Stimulated activated CD4-positive, alpha-beta T cell treated with anti-CD3 and anti-CD28 coated beads, Interleukin-4, amount 100 ng/mL, for 1 hour (primary cell): ENCODE data around the gene ELOF1.
"Not testable (repeated sequence)": the region's sequence is repeated elsewhere in the genome, so short reads cannot be mapped to it uniquely, and the experiment has no call there.

ENCODE experiments used
- DNase-seq: peaks from one replicate; pipeline ENCODE4 v3.0.0-alpha.2; 2020

The ELOF1 gene

DNA sequence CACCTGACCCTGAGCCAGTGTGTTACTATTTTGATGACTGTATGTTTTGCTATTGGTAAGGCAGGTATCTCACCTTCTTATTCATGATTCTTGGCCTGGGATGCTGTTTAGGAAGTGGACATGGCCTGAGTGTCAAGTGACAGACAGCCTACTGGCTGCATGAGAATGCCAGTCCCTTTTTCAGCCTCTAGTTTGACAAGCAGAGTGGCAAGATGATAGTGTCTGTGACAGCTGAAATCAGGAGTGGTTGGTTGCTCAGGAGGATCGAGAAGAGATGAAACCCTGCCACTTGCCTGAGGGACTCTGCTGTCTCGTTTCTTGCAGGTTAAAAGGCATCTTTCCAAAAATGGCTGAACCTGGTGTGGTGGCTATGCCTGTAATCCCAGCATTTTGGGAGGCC, 7.1 kb upstream of the ELOF1 start:
- DNase-seq, result no peak

DNA sequence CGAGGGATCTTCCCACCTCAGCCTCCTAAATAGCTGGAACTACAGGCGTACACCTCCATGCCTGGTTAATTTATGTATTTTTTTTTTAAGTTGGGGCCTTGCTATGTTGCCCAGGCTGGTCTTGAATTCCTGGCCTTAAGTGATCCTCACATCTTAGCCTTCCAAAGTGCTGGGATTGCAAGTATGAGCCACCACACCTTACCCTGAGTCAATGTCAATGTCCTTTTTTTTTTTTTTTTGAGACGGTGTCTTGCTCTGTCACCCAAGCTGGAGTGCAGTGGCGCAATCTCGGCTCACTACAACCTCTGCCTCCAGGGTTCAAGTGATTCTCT, 6.6 kb upstream of the ELOF1 start:
- not testable (repeated sequence) for DNase-seq

DNA sequence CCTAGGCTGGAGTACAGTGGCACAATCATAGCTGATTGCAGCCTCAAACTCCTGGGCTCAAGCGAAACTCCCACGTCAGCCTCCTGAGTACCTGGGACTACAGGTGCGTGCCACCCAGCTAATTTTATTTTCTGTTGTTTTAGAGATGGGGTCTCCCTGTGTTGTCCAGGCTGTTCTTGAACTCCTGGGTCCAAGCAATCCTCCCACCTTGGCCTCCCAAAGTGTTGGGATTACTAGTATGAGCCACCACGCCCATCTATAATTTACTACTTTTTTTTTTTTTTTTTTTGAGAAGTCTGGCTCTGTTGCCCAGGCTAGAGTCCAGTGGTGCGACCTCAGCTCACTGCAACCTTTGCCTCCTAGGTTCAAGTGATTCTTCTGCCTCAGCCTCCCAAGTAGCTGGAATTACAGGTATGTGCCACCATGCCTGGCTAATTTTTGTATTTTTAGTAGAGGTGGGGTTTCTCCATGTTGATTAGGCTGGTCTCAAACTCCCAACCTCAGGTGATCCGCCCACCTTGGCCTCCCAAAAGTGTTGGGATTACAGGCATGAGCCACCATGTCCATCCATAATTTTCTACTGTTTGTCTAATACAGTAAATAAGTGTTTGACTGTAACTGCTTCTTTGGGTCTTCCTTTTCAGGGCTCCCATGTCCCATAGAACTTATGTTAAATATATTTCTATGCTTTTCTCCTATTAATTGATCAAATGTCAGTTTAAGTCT, 5.2 kb upstream of the ELOF1 start:
- DNase-seq, result not testable (repeated sequence)

DNA sequence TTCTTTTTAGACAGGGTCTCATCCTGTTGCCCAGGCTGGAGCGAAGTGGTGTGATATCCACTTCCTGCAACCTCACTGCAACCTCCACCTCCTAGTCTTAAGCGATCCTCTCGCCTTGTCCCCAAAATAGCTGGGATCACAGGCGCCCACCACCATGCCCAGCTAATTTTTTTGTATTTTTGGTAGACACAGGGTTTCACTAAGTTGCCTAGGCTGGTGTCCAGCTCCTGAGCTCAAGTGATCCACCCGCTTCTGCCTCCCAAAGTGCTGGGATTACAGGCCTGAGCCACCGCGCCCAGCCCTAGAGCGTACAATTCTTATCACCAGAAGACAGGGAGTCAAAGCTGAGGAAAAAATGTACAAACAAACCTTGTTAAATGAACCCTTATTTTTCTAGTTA, 4.5 kb upstream of the ELOF1 start:
- no peak for DNase-seq

DNA sequence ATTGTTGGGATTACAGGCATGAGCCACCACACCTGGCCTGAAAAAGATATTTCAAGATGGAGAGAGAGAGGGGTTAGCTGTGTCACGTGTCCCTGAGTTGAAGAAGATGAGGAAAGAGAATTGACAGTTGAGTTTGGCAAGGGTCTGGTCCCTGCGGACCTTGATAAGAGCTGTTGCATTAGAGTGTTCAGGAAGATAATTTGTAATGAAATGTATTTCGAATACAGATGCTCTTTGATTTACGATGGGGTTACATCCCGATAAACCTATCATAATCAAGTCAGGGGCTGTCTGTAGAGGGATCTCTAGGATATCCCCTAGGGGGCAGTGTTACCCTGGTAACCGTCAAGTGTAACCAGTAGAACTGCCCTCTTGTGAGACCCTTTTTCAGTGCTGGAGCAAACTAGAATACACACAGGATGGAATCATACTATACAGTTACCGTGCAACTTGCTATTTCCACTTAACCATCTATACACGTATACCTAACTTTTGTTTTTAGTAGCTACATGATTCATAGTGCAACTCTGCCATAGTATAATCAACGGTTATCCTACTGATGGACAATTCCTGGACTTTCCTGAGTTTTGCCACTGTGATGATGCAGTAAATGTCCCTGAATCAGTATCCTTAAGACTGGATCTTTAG, 1.5 kb upstream of the ELOF1 start:
- peak; percentile 28 for DNase-seq

DNA sequence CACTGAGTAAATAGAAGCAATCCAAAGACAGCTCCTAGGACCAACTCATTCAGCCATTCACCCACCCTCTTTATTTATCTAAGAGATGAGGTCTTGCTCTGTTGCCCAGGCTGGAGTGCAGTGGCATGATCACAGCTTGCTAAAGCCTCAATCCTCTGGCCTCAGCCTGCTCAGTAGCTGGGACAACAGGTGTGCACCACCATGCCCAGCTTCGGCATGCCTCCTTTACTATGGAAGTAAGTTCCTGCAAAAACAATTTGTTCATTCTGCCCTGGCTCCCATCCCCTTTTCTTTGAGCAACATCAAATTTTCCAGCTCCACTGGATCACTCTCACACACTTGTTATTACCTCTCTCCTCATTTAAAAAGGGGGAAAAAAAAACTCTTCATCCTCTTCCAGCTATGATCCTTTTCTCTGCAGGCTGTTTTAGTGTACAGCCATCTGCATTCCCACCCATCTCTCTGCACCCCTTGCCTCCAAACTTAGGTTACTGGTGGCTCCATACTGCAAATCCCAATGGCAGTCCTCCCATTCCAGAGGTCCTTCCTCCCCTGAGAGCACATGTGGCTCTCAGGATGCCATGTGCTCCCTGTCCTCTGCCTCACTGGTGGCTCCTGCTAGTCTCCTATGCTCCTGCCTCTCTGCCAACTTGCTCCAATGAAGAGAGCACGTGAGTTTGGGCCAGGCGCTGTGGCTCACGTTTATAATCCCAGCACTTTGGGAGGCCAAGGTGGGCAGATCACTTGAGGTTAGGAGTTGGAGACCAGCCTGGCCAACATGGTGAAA, 2.2 kb downstream of the ELOF1 start:
- DNase-seq, result no peak

DNA sequence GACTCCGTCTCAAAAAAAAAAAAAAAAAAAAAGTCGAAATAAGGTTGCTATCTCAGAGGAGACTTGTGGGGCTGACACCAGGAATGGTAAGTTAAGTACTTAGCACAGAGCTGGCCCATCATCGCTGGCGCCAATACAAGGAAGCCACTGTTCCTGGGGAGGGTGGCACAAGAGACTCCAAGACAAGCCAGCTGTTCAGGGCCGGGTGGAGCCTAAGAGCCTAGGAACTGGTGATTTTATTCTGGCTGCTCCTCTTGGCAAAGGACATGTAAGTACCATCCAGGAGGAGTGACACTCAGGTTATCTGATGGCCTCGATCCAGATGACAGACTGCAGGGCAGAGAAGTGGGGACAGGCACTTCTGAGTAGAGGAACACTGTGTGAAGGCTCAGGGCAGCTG, 3.8 kb downstream of the ELOF1 start:
- DNase-seq, result no peak

DNA sequence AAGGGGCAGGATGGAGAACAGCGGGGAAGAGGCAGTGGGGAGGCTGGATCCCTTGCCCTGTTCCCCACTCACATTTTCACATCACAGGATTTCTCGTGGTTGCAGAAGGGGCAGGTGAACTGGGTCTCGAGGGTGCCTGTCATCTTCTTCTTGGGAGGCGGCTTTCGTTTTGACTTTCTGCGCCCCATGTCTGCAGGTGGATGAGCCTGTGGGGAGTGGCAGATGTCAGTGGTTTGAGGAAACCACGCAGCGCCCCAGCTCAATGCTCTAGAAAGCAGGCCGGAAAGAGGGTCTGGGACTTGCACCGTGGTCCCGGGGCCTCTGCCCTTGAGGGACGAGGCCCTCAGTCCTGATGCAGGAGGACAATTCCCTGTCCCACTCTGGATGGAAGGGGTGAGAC, 4.9 kb downstream of the ELOF1 start:
- DNase-seq, result no peak

DNA sequence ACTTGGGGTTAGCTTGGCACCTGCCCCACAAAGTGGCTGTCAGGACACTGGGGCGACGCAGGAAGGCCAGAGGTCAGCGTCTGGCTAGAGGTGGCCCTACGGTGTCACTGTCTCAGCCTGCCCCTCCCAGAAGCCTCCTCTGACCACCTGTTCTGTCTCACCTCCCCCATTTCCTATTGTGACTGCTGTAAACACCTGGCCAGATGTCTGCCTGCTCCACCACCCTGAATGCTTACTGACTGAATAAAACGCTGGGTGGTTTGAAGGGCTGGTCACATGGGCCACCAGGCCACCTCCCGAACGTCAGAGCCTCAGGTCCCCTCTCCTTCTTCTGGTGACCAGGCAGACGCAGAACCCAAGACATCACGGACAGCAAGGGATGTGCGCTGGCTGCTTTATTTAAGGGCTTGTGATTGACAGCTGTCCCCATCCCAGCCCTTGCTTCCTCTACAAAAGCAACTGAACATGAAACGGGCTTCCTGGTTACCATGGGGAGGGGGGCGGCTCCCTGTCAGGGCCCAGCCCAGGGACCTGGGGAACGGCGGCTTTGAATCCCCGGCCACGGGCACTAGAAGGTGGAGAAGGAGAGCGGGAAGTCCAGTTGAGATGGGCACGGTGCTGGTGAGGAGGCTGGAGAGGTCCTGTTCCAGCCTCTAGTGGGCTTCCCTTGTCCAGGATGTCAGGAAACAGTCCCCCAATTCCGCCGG, 6.2 kb downstream of the ELOF1 start:
- no peak for DNase-seq

DNA sequence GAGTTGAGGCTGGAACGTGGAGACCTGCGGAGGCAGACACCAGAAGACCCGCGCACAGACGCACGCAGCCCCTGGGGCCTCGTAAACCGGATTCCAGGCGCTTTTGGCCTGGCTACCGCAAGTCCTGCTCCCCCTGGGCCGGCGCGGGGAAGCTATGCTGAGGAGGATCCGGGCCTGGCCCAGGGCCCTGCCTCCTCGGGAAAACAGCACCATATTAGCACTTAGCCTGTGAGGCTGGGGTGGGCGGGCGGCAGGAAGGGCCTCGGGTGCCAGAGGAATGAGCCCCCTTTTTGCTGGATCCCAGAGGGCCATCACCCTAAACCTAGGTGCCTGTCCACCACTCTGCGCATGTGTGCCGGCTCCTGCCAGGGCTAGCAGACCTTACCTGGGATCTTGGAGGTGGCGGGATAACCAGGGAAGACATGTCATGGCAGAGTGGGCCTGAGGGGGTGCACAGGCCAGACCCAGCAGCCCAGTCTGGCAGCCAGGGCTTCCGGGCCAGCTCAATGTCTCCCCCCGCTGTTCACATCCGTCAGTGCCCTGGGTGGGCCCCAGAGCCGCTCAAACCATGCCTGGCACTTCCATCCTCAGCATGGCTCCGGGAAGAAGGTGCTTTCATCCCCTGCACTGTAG, 7.3 kb downstream of the ELOF1 start:
- DNase-seq, result no peak

DNA sequence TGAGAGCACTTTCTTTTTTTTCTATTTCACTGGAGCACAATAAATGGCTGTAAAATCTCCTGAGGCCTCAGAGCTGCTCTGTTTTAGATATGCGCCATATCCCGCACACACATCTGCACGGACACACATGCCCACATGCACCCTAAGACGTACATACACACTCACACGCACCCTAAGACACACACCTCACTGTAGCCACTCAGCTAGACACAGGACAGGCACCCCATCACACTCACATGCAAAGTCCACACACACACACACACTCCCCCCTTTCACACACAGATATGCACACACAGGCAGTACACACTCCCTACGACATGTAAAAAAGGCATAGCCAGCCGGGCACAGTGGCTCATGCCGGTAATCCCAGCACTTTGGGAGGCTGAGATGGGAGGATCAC, 8.8 kb downstream of the ELOF1 start:
- no peak for DNase-seq

DNA sequence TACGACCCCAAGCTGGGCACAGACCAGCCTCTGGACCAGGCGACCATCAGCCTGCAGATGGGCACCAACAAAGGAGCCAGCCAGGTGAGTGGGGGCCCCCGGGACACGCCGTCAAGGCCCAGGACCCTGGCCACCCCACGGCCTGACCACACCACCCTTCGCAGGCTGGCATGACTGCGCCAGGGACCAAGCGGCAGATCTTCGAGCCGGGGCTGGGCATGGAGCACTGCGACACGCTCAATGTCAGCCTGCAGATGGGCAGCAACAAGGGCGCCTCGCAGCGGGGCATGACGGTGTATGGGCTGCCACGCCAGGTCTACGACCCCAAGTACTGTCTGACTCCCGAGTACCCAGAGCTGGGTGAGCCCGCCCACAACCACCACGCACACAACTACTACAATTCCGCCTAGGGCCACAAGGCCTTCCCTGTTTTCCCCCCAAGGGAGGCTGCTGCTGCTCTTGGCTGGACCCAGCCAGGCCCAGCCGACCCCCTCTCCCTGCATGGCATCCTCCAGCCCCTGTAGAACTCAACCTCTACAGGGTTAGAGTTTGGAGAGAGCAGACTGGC, 9.6 kb downstream of the ELOF1 start:
- DNase-seq, result no peak

DNA sequence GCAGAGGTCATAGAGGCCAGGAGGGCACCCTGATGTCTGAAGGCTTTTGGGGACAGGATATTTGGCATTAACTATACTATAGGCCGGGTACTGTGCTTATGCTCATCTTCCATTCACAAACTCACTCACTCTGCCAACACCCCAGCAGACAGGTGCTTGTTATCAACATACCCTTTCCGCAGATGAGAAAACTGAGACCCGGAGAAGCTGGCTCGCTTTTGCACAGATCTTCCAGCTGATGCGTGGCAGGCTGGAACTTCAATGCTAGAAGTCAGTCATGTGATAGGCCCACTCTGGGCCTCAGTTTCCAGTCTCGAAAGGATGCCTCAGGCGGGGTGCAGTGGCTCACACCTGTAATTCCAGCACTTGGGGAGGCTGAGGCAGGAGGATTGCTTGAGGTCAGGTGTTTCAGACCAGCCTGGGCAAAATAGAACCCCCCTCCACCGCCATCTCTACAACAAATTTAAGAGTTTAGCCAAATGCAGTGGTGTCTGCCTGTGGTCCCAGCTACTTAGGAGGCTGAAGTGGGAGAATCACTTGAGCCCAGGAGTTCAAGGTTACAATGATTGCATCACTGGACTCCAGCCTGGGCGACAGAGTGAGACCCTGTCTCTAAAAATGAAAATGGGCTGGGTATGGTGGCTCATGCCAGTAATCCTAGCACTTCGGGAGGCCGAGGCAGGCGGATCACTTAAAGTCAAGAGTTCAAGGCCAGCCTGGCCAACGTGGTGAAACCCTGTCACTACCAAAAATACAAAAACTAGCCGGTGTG, 10.9 kb downstream of the ELOF1 start:
- no peak for DNase-seq

DNA sequence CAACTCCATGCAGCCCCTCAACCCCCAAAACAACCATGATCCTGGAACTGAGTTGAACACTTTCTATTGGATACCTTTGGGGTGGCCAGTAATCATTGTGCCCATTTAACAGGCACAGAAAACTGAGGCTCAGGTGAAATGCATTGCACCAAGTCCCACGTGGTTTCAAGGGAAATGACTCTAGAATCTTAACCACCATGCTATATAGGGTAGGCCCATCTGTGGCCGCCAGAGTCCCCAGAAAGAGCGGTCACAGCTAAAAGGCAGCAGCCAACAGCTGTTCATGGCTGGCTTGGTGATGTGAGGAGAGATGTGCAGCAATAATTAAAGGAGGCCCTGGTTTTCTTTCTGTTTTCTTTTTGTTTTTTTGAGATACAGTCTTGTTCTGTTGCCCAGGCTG, 17.8 kb downstream of the ELOF1 start:
- no peak for DNase-seq

DNA sequence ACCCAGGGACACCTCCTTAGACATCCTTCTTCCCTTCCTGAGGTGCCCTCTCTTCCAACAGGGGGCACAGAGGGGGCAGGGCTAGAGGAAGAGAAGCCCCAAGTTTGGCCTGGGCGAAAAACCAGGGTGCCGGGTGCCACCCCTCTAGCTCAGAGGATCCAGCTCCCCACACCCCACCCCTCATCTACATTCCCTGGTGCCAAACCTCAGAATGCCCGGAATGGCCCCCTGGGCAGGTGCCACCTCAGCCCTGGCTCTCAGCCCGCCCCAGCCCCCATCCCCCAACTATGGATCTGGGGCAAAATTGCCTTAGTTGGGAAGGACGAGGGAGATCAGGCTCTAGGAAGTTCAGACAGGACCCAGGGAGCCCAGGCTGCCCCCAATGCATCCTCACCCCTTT, 18.4 kb downstream of the ELOF1 start:
- DNase-seq, result no peak

DNA sequence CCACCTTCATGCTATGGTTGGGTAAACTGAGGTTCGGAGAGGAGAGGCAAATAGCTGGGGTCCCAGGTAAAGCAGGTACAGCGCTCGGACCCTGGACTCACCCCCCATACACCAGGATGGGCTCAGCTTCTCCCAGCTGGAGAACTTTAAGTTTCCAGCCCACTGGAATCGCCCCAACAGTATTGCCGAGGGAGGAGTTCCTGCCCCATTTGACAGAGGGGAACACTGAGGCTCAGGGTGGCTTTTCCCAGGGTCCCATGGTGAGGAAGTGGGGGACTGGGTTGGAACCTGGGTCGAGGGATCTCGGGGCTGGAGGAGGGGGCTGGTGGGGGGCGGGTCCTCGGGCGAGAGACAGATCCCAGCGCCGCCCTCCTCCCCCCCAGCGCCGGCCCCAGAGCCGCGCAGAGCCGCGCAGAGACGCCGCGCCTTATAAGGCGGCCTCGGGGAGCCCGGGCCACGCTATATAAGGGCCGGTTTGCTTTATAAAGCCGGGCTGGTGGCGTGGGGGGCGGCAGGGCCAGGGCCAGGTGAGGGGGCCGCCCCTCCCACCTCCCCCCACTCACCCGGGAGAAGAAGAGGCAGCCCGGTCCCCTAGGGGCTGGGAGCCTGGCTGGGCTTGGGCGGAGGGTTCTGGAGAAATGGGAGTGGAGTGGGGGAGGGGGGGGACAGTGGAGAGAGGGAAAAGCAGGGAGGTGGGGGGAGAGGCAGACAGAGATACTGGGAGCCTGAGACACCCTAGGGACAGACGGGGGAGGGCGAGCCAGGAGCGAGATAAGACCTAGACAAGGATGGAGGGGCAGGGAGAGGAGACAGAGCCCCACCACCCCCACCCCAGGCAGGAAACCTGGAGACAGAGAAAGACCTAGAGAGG, 19.3 kb downstream of the ELOF1 start:
- no peak for DNase-seq

DNA sequence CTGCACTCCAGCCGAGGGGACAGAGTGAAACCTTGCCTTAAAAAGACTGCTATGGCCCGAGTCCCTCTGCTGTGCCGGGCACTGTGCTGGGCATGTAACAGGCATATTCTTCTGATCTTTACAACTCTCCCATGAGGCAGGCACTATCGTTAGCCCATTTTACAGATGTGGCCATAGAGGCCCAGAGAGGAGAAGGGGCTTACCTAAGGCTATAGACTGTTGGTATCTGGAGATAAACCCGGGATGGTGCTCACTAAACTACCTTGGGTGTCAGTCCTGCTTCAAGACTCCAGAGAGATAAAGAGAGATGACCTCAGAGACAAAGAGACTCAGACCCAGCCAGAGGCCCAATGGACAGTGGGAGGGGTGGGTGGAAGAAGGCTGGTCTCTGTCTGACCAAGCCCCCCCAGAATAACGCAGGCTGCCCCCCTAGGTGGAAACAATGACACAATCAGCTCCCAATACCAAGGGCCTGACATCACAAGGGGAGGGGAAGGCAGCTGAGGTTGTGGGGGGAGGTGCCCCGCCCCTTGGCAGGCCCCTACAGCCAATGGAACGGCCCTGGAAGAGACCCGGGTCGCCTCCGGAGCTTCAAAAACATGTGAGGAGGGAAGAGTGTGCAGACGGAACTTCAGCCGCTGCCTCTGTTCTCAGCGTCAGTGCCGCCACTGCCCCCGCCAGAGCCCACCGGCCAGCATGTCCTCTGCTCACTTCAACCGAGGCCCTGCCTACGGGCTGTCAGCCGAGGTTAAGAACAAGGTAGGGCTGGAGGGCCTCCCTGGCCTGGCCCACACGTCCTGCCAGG, 20.6 kb downstream of the ELOF1 start, which contains the start of gene CNN1:
Gene CNN1, plus strand, starts transcription at position 620 of the 805 bp plus-strand sequence. Its CDS starts 77 bp downstream, at position 697.
- no peak for DNase-seq

DNA sequence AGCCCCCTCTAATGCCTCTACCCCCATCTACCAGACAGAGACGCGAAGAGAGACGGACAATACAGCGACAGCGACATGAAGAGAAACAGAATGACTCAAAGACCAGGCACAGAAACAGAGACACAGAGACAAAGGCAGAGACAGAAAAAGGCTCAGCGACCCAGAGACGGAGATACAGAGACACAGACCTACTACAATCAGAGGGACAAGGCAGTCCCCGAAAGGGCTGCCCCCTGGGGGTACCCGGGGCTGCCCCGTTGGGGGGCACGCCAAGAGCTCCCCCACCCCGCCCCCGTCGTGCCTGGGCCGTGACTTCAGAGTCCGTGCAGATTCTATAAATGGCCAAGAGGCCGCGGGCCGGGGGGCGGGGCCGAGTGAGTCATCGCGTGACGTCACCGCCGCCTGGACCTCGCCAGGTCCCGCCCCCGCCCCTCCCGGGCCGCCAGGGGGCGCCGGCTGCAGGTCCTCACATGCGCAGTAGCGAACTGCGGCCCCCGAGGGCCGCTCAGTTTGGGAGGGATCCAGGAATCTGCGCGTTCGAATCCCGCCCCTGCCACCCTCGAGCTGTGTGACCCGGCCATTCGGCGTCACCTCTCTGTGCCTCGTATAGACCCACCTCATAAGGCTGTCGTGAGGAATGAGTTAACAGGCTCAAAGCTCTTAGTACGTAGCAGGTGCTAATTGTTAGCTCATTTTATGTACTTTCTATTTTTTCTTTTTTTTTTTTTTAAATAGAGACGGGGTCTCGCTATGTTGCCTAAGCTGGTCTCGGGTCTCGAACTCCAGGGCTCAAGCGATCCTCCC, 23.0 kb downstream of the ELOF1 start:
- DNase-seq, result peak; percentile 85

DNA sequence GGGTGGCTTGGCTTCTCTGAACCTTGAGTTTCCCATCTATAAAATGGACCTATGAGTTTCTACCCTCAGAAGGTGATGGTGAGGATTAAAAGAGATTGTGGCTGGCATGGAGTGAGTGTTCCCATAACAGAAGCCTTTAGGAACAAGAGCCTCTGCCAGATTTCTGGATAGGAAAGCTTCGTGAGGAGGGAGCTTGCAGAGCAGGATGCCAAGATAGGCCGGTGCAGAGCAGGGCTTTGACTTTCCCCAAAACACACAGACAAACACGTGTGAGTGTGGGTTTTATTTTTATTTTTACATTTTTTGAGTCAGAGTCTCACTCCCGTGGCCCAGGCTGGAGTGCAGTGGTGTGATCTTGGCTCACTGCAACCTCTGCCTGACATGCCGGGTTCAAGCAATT, 24.1 kb downstream of the ELOF1 start:
- no peak for DNase-seq
